Limb (tissue), 2 donors: ENCODE results near the gene TCEANC.
"Not testable (repeated sequence)": the region's sequence is repeated elsewhere in the genome, so short reads cannot be mapped to it uniquely, and the experiment has no call there.

Experiments used
- DNase-seq, 2 donors: peaks; one replicate each; pipeline ENCODE4 v3.0.0-alpha.2; 2016; ENCODE audit errors: extremely low spot score in 2 of 2

TCEANC gene

GRCh38 chrX:13655674-13656073 lies 2.7 kb downstream of the TCEANC start:
- DNase-seq, result no peak

DNA sequence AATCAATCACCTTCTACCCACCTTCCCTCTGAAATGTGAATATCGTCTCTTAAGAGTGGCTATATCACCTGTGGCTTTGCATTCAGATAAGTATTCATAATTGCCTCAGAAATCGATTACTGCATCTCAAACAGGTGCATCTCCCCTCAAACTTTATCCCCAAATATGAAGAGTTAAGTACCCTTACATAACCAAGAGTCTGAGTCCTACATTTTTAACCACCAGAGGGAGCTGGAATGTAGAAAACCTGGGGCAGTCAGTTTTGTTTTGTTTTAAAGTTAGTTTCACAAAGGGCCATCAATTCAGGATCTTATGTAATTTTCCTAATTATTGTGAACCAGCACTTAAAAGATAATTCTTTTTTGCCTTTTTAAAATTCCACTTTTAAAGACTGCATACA lies 5.7 kb downstream of the TCEANC start:
- peak in 1 of 2 donors; percentile 36 for DNase-seq

DNA sequence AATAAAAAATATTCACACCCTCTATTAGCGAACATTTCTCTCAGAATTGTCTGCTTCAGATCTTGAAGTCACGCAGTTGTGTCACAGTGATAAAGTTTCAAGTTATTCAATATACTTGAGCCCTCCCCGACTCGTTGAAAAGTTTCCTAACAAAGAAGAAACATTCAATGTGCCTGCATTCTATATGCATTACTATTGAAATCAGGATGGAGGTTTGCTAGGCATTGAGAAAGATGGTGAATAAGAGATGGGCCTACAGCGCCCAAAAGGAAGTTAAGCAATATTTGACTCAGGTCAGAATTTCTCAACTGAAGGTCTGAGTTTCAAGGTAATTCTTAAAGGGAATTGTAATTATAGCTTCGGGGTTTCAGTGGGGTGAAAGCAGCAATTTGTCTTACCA lies 6.1 kb downstream of the TCEANC start:
- DNase-seq, result no peak

DNA sequence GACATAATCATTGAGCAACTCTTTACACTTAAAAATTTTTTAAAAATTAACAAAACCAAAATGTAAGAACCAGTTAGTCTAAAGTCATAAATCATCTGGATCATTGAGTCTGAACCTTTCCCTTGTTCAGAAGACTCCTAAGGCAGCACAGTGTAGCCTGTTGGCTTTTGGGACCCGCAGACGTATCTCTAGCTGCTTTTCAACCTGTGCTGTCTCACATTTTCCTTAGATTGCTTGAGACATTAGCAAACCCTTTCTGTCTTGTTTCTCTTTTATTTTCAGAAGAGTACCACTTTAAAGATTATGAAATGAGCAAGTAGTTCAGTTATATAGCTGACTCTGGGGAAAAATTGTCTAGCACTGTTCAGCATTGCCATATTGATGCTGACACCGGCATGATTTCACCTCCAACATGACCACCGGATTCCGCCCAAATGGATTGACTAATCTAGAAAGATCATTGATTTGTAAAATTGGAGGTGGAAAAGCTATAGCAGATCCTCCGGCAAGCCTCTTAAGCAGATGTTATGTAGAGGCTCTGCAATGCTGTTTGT lies 8.9 kb downstream of the TCEANC start:
- no peak for DNase-seq

GRCh38 chrX:13662355-13662791 lies 9.4 kb downstream of the TCEANC start:
- no peak for DNase-seq

- DNase-seq, result no peak
Observed at GRCh38 chrX:13664020-13664419, 11.1 kb downstream of the TCEANC start.

DNA sequence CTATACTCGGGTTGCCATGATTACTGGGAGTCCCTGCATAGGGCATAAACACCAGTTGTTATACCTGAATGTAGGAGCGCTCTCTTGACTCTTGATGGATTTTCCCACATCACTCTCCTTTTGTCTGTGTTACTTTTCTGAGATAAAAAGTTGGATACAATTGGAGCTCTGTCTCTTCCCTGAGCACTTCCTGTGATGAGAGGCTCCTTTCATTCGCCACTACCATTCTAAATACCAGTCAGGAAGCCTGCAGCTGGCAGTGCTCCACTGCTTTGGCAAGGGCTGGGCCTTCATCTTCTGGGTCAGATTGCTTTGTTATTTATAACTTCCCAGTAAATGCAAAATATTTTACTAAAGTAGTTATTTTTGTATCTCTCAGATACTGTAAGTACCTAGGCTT lies 13.9 kb downstream of the TCEANC start:
- DNase-seq, result no peak

DNA sequence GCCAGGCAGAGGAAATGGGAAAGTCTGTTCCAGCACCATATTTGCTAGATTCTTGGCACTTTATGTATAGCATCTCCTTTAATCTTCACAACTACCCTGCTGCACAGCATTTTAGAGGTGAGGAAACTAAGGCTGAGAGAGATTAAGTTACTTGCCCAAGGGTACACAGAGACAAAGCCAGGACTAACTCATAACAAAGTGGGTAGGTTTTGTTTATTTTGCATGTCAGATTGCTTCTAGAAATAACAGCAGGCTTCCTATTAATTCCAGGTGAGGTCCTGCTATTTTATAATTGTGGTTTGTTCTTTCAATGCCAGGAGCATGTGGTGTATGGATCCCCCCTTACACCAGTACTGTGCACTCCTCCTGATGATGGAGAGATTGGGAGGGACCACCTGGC lies 15.0 kb downstream of the TCEANC start:
- DNase-seq, result no peak

DNA sequence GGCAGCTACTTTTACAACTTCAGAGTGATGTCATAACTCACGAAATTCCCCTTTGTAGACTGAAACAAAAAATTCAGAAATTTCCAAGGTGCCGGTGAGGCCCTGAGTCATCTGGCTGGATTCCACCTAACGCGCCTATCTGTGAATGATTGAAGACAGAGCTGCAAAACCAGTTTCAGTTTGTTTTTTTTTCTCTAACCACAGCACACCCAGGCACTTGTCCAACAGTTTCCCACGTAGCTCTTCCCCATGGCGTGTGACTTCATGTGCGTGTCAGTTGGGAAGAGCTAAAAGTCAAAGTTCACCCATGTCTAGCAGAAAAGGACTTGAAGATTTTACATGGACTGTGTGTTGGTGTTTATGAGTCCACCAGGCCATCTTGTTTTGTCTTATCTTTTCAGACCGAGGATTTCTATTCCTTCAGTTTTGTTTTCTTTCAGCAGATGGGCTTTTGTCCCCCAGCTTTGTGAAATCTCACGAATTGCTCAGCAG lies 16.4 kb downstream of the TCEANC start:
- peak in 1 of 2 donors; percentile 39 for DNase-seq

GRCh38 chrX:13669755-13670154 lies 16.8 kb downstream of the TCEANC start:
- not testable (repeated sequence) for DNase-seq

- no peak for DNase-seq
Observed at GRCh38 chrX:13670197-13670596, 17.3 kb downstream of the TCEANC start.

DNA sequence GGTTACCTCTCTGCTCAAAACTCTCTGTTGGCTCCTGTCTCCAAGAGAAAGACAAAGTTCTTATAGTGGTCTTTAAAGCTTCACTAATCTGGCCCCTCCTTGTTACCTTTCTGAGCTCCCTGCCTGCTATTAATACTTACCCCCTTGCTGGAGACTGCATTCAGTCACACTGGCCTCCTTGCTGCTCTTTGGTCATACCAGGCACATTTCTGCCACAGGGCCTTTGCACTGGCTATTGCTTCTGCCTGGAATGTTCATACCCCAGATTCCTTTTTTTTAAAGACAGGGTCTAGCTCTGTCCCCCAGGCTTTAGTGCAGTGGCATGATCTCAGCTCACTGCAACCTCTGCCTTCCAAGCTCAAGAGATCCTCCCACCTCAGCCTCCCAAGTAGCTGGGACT lies 20.1 kb downstream of the TCEANC start:
- no peak for DNase-seq

DNA sequence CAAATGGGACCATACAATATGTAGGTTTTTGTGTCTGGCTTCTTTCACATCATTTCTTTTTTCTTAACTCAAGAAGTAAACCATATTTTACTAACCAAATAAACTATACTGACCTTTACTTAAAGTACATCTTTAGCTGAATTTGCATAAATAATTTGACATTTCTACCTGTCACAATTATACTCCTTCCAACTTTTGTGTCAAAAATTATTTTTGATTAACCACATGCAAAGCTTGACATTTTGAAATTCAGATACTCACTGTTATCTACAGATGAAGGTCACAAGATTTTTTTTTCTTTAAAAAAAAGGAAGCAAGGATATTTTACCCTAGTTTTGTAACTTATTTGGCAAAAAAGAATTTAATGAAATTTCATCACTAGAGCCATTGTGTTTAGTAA lies 23.9 kb downstream of the TCEANC start:
- no peak for DNase-seq

DNA sequence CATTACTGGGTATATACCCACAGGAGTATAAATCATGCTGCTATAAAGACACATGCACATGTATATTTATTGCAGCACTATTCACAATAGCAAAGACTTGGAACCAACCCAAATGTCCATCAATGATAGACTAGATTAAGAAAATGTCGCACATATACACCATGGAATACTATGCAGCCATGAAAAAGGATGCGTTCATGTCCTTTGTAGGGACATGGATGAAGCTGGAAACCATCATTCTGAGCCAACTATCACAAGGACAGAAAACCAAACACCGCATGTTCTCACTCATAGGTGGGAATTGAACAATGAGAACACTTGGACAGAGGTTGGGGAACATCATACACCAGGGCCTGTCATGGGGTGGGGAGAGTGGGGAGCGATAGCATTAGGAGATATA lies 26.8 kb downstream of the TCEANC start:
- not testable (repeated sequence) for DNase-seq

DNA sequence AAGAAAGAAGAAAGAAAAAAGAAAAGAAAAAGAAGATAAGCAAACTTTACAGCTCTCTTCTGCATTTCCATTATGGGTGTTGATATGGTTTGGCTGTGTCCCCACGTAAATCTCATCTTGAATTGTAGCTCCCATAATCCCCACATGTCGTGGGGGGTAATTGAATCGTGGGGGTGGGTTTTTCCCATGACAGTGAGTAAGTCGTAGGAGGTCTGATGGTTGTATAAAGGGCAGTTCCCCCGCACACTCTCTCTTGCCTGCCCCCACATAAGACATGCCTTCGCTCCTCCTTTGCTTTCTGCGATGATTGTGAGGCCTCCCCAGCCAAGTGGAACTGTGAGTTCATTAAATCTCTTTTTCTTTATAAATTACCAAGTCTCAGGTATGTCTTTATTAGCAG lies 28.7 kb downstream of the TCEANC start:
- no peak for DNase-seq

- no peak for DNase-seq
Observed at GRCh38 chrX:13684361-13684760, 31.4 kb downstream of the TCEANC start.

DNA sequence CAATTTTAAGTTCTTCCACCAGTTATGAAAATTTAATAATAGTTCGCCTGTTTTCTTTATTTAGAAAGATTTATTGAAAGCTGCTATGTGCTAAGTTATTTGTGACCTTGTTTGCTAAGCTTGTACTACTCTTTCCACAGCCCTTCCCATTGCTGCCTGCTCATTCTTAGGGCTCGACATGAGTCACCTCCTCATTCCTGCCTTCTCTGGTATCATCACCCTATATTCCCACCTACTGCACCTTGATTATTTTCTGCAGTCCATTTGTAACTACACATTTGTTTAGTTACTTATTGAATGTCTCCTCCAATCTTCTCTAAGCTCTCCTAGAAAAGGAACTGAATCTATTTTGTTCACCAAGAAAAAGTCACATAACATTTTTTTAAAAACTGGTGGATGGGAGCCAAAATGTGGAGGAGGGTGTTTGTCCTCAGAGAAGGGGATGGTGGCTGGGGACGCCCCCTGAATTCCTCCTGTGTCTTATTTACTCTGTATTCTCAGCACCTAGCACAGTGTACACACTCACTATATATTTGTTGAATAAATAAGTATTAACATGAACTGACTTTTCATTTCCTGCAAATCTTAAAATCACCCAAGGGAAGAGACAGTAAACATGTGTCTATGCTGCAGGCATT lies 32.3 kb downstream of the TCEANC start:
- no peak for DNase-seq

DNA sequence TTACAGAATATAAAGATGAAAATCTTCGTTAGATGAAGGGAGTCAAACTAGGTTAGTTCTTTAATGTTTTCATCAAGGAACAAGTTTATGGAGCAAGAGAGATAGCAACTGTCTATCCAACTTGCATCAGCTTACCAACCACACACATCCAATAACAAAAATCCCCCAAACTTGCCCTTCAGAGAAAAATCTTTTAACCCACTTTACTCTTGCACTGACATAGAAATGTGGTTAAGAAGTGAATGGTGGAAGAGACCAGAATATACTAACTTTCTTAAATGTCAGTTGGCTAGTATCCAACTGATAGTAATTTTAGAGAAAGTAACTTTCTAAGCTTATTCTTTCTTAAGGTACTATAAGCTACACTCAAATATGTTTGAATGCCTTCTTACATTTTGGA lies 34.3 kb downstream of the TCEANC start:
- no peak for DNase-seq

- DNase-seq, result no peak
Observed at GRCh38 chrX:13688384-13688957, 35.5 kb downstream of the TCEANC start.

GRCh38 chrX:13688958-13689740 lies 36.2 kb downstream of the TCEANC start, which contains the start of gene RAB9A:
Gene RAB9A (plus strand): TSS chrX:13689128. CDS start chrX:13708747, 19,619 bp downstream.
- peak; percentile 72 to 91 for DNase-seq

DNA sequence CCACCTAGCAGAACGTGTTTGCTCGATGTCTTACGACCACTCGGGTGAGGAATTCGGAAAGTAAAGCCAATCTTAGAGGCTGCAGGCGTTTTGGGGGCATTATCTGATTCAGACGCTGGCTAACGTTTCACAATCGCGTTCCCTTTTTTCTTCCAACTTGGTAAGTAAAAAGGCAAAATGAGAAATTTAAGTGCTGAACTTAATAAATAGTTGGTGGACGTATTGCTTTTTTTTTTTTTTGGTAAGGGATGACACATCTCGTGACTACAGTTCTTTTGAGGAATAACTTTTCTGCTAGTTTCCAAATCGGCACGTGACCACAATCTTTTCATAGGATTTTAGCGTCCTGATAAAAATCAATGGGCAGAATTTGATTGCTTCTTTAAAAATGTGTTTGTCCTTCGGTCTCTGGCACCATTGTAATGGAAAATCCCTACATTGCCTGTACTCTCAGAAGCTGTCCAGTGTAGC lies 36.8 kb downstream of the TCEANC start:
- no peak for DNase-seq

GRCh38 chrX:13690836-13691235 lies 37.9 kb downstream of the TCEANC start:
- no peak for DNase-seq
